HEK293 (cell line): ENCODE measurements around the gene FAM171A1.
A peak's percentile ranks its signal among the peaks of the same experiment; 100 is the strongest.

Source experiments
- CTCF ChIA-PET: fragments of 350-600 bp; formaldehyde crosslinking; extraction: SDS; loops from one replicate; lab custom pipeline; 2021; ENCODE audit warnings: antibody characterized with exemption; lab: Yijun Ruan, JAX
- POLR2A ChIA-PET: fragments of 300-600 bp; formaldehyde crosslinking; extraction: SDS; loops from one replicate; lab custom pipeline; 2020; ENCODE audit warnings: antibody characterized with exemption, inconsistent platforms; lab: Yijun Ruan, JAX
- H3K27ac ChIP-seq: fragments of 200-500 bp; sonication (Bioruptor generic); 2 replicates; pipeline ENCODE4 v1.5.1; 2014; ENCODE audit warnings: low read depth, low read length, control low read depth, inconsistent platforms; ENCODE audit errors: extremely low read depth
- H3K36me3 ChIP-seq, 2 experiments: fragments of 200-500 bp in 1 of 2; sonication (Bioruptor generic) in 1 of 2; 1 replicate in 1 of 2; 2 replicates in 1 of 2; pipeline ENCODE4 v1.5.1; 2014 to 2017; ENCODE audit warnings: inconsistent platforms in 2 of 2, low read length in 2 of 2; ENCODE audit not compliant: control insufficient read depth in 2 of 2, insufficient read depth in 1 of 2
- H3K4me1 ChIP-seq: fragments of 200-500 bp; sonication (Bioruptor generic); 2 replicates; pipeline ENCODE4 v1.5.1; 2014; ENCODE audit warnings: mild to moderate bottlenecking, low read length, inconsistent platforms; ENCODE audit not compliant: control insufficient read depth, insufficient read depth
- H3K4me3 ChIP-seq: 2 replicates; pipeline ENCODE4 v1.5.1; 2011; ENCODE audit warnings: low read depth, mild to moderate bottlenecking, control low read depth, low read length, moderate library complexity
- H3K9me3 ChIP-seq: fragments of 200-500 bp; sonication (Bioruptor generic); 2 replicates; pipeline ENCODE4 v1.5.1; 2014; ENCODE audit warnings: low read depth, low read length, inconsistent platforms; ENCODE audit not compliant: control insufficient read depth, insufficient read depth
- GLI4 ChIP-seq: fragments of 450-650 bp; formaldehyde crosslinking; IDR thresholded peaks from 2 replicates; pipeline ENCODE4 v1.5.1; 2016; ENCODE audit warnings: missing biosample characterization, missing genetic modification characterization
- HOXA7 ChIP-seq: sonication (generic); formaldehyde crosslinking; IDR thresholded peaks from 2 replicates; pipeline ENCODE4 v1.8.1; 2022; ENCODE audit warnings: missing genetic modification reagents, borderline replicate concordance
- ZIC2 ChIP-seq: fragments of 450-650 bp; formaldehyde crosslinking; IDR thresholded peaks from 2 replicates; pipeline ENCODE4 v1.5.1; 2016; ENCODE audit warnings: missing biosample characterization, missing genetic modification characterization
- ZNF146 ChIP-seq: fragments of 450-650 bp; formaldehyde crosslinking; IDR thresholded peaks from 2 replicates; pipeline ENCODE4 v1.5.1; 2016; ENCODE audit warnings: missing biosample characterization, missing genetic modification characterization
- ZNF157 ChIP-seq: fragments of 450-650 bp; formaldehyde crosslinking; IDR thresholded peaks from 2 replicates; pipeline ENCODE4 v1.5.1; 2016; ENCODE audit warnings: missing biosample characterization, missing genetic modification characterization
- ZNF223 ChIP-seq: fragments of 450-650 bp; formaldehyde crosslinking; IDR thresholded peaks from 2 replicates; pipeline ENCODE4 v1.5.1; 2016; ENCODE audit warnings: missing biosample characterization, missing genetic modification characterization
- ZNF24 ChIP-seq: fragments of 450-650 bp; formaldehyde crosslinking; IDR thresholded peaks from 2 replicates; pipeline ENCODE4 v1.5.1; 2016; ENCODE audit warnings: missing biosample characterization, missing genetic modification characterization
- ZNF274 ChIP-seq, 2 experiments: fragments of 200-500 bp in 1 of 2; fragments of 450-650 bp in 1 of 2; sonication (Bioruptor generic) in 1 of 2; formaldehyde crosslinking in 1 of 2; IDR thresholded peaks; 2 replicates each; pipeline versions ENCODE4 v1.5.1 to v1.6.1; 2014 to 2016; ENCODE audit warnings: borderline replicate concordance in 1 of 2, inconsistent platforms in 1 of 2, low read length in 1 of 2, missing biosample characterization in 1 of 2, missing genetic modification characterization in 1 of 2
- ZNF341 ChIP-seq: fragments of 450-650 bp; formaldehyde crosslinking; IDR thresholded peaks from 2 replicates; pipeline ENCODE4; 2016; ENCODE audit warnings: low read depth, missing biosample characterization, missing genetic modification characterization
- ZNF366 ChIP-seq: fragments of 450-650 bp; formaldehyde crosslinking; conservative IDR thresholded peaks from 2 replicates; pipeline ENCODE4 v1.5.1; 2016; ENCODE audit warnings: missing biosample characterization, missing genetic modification characterization
- ZNF600 ChIP-seq: fragments of 450-650 bp; formaldehyde crosslinking; IDR thresholded peaks from 2 replicates; pipeline ENCODE4 v1.5.1; 2016; ENCODE audit warnings: missing biosample characterization, missing genetic modification characterization
- ZNF629 ChIP-seq: fragments of 450-650 bp; formaldehyde crosslinking; IDR thresholded peaks from 2 replicates; pipeline ENCODE4 v1.5.1; 2017; ENCODE audit warnings: missing biosample characterization, missing genetic modification characterization
- ZNF768 ChIP-seq: fragments of 450-650 bp; formaldehyde crosslinking; IDR thresholded peaks from 2 replicates; pipeline ENCODE4 v1.5.1; 2018; ENCODE audit warnings: missing biosample characterization, mild to moderate bottlenecking, missing genetic modification characterization
- TF ChIP-seq, protein P1 (sequence below): fragments of 450-650 bp; formaldehyde crosslinking; IDR thresholded peaks from 2 replicates; pipeline ENCODE4 v1.5.1; 2016; ENCODE audit warnings: missing biosample characterization, missing genetic modification characterization
- TF ChIP-seq, protein P2 (sequence below): fragments of 450-650 bp; formaldehyde crosslinking; IDR thresholded peaks from 2 replicates; pipeline ENCODE4 v1.5.1; 2016; ENCODE audit warnings: missing biosample characterization, missing genetic modification characterization
- TF ChIP-seq, protein P3 (sequence below): fragments of 450-650 bp; formaldehyde crosslinking; IDR thresholded peaks from 2 replicates; pipeline ENCODE4 v1.5.1; 2017; ENCODE audit warnings: missing biosample characterization, missing genetic modification characterization
- TF ChIP-seq, protein P4 (sequence below): fragments of 450-650 bp; formaldehyde crosslinking; IDR thresholded peaks from 2 replicates; pipeline ENCODE4 v1.5.1; 2016; ENCODE audit warnings: missing biosample characterization, missing genetic modification characterization

Gene FAM171A1

DNA sequence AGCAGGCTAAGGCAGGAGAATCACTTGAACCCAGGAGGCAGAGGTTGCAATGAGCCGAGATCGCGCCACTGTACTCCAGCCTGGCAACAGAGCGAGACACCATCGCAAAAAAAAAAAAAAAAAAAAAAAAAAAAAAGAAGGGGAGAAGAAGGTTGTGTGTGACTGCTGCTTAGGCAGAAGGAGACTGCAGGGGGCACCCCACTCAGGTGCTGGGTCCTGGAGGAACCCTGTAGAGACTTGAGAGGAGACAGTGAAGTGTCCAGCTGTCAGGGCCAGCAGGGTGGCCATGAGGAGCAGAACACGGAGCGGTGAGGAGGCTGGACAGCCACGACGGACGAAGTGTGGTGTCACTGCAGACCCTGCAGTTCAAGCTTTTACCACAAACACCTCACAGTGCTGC, 103.6 kb downstream of the FAM171A1 start:
- TF ChIP-seq GLI4 (tag by site-specific recombination) = no peak
- TF ChIP-seq ZNF366 (tag by site-specific recombination) = no peak
- TF ChIP-seq, protein P1, sequence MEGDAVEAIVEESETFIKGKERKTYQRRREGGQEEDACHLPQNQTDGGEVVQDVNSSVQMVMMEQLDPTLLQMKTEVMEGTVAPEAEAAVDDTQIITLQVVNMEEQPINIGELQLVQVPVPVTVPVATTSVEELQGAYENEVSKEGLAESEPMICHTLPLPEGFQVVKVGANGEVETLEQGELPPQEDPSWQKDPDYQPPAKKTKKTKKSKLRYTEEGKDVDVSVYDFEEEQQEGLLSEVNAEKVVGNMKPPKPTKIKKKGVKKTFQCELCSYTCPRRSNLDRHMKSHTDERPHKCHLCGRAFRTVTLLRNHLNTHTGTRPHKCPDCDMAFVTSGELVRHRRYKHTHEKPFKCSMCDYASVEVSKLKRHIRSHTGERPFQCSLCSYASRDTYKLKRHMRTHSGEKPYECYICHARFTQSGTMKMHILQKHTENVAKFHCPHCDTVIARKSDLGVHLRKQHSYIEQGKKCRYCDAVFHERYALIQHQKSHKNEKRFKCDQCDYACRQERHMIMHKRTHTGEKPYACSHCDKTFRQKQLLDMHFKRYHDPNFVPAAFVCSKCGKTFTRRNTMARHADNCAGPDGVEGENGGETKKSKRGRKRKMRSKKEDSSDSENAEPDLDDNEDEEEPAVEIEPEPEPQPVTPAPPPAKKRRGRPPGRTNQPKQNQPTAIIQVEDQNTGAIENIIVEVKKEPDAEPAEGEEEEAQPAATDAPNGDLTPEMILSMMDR = peak; percentile 18; the same call in 1 of the 2 replicates
- no peak for TF ChIP-seq ZNF274 (IDR thresholded peaks at IDR 0.05; ENCODE audit: low read length)
- TF ChIP-seq ZNF274 (tag by site-specific recombination; IDR thresholded peaks at IDR 0.05; ENCODE audit: borderline replicate concordance) = no peak
- TF ChIP-seq ZNF146 (tag by site-specific recombination) = no peak
- TF ChIP-seq ZIC2 = no peak
- Histone ChIP-seq H3K9me3 (no peaks in the 10 kb centered on the region), H3K27ac (no peak overlapping the region), H3K4me1 (no peaks in the 10 kb centered on the region), H3K4me3 (no peak overlapping the region), H3K36me3 (peaks cover 0 to 14% of the 10 kb centered on the region in 2 experiments; a peak in 2 of 3 replicates)
- CTCF ChIA-PET = no interaction called here
- POLR2A ChIA-PET = no interaction called here

DNA sequence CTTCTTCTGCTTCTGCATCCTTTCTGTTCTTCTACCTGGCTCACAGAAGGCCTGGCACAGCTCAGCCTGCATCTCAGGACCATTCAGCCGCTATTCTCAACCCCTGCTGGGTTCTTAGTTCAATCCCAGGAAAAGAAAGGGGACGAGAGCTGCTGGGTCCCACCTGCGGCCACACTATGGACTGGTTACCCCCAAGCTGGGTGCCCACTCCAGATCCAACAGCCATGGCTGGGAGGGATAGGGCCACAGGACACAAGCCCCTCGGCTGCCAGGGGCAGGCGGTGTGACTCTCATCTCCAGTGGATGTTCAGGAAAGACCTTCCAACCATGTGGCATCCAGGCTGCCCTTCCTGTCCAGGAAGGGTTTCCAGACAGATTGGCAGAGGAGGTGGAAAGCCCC, 105.0 kb downstream of the FAM171A1 start:
- Histone ChIP-seq H3K4me1 (no peaks in the 10 kb centered on the region), H3K4me3 (no peak overlapping the region), H3K9me3 (no peaks in the 10 kb centered on the region), H3K27ac (no peak overlapping the region), H3K36me3 (peaks cover 0 to 14% of the 10 kb centered on the region in 2 experiments; a peak in 2 of 3 replicates)
- no peak for TF ChIP-seq HOXA7
- TF ChIP-seq, protein P2, sequence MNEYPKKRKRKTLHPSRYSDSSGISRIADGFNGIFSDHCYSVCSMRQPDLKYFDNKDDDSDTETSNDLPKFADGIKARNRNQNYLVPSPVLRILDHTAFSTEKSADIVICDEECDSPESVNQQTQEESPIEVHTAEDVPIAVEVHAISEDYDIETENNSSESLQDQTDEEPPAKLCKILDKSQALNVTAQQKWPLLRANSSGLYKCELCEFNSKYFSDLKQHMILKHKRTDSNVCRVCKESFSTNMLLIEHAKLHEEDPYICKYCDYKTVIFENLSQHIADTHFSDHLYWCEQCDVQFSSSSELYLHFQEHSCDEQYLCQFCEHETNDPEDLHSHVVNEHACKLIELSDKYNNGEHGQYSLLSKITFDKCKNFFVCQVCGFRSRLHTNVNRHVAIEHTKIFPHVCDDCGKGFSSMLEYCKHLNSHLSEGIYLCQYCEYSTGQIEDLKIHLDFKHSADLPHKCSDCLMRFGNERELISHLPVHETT (tag by site-specific recombination) = no peak
- TF ChIP-seq ZNF157 = no peak
- no peak for TF ChIP-seq ZNF223 (tag by site-specific recombination)
- ChIA-PET POLR2A (interaction anchor here (0.7 kb wide), 1 partner anchor 69 kb away, joined by 7 read pairs; no protein-coding TSS in a partner anchor), CTCF (no interaction called here)

DNA sequence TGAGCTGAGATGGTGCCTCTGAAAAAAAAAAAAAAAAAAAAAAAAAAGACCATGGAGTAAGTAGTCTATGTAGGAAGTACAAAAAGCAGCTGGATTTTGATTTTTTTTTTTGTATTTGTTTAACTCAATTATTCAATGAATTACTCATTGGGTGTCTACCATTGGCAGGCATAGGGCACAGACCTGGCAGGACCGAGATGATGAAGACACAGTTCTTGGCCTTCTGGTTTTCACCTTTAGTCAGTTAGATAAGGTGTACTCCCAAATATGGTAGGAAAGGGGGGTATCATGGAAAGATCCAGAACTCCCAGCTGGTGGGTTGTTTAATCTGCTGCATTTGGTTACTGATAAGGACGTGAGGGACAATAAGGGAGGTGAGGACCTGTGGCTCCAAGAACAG, 105.5 kb downstream of the FAM171A1 start:
- POLR2A ChIA-PET = interaction anchor here (0.7 kb wide), 1 partner anchor 70 kb away, joined by 7 read pairs; no protein-coding TSS in a partner anchor
- H3K9me3 ChIP-seq = no peaks in the 10 kb centered on the region
- no peaks in the 10 kb centered on the region for H3K4me1 ChIP-seq
- CTCF ChIA-PET = no interaction called here
- H3K4me3 ChIP-seq = no peak overlapping the region
- no peak overlapping the region for H3K27ac ChIP-seq
- H3K36me3 ChIP-seq = peaks cover 0 to 14% of the 10 kb centered on the region in 2 experiments; a peak in 2 of 3 replicates
- TF ChIP-seq, protein P3, sequence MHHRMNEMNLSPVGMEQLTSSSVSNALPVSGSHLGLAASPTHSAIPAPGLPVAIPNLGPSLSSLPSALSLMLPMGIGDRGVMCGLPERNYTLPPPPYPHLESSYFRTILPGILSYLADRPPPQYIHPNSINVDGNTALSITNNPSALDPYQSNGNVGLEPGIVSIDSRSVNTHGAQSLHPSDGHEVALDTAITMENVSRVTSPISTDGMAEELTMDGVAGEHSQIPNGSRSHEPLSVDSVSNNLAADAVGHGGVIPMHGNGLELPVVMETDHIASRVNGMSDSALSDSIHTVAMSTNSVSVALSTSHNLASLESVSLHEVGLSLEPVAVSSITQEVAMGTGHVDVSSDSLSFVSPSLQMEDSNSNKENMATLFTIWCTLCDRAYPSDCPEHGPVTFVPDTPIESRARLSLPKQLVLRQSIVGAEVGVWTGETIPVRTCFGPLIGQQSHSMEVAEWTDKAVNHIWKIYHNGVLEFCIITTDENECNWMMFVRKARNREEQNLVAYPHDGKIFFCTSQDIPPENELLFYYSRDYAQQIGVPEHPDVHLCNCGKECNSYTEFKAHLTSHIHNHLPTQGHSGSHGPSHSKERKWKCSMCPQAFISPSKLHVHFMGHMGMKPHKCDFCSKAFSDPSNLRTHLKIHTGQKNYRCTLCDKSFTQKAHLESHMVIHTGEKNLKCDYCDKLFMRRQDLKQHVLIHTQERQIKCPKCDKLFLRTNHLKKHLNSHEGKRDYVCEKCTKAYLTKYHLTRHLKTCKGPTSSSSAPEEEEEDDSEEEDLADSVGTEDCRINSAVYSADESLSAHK (tag by site-specific recombination) = no peak
- TF ChIP-seq ZNF768 (tag by site-specific recombination) = no peak
- TF ChIP-seq, protein P4, sequence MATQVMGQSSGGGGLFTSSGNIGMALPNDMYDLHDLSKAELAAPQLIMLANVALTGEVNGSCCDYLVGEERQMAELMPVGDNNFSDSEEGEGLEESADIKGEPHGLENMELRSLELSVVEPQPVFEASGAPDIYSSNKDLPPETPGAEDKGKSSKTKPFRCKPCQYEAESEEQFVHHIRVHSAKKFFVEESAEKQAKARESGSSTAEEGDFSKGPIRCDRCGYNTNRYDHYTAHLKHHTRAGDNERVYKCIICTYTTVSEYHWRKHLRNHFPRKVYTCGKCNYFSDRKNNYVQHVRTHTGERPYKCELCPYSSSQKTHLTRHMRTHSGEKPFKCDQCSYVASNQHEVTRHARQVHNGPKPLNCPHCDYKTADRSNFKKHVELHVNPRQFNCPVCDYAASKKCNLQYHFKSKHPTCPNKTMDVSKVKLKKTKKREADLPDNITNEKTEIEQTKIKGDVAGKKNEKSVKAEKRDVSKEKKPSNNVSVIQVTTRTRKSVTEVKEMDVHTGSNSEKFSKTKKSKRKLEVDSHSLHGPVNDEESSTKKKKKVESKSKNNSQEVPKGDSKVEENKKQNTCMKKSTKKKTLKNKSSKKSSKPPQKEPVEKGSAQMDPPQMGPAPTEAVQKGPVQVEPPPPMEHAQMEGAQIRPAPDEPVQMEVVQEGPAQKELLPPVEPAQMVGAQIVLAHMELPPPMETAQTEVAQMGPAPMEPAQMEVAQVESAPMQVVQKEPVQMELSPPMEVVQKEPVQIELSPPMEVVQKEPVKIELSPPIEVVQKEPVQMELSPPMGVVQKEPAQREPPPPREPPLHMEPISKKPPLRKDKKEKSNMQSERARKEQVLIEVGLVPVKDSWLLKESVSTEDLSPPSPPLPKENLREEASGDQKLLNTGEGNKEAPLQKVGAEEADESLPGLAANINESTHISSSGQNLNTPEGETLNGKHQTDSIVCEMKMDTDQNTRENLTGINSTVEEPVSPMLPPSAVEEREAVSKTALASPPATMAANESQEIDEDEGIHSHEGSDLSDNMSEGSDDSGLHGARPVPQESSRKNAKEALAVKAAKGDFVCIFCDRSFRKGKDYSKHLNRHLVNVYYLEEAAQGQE = no peak
- no peak for TF ChIP-seq ZNF629 (tag by site-specific recombination)
- no peak for TF ChIP-seq ZNF341 (tag by site-specific recombination)
- no peak for TF ChIP-seq ZNF24 (tag by site-specific recombination)
- TF ChIP-seq ZNF600 (tag by site-specific recombination) = no peak
